ENCODE results near the gene ACOX1.

Gene ACOX1

GRCh38 chr17:75908201-75908600 lies 70.8 kb downstream of the ACOX1 start:
- peak; percentile 75 for DNase-seq (ENCODE audit: low spot score)

DNA sequence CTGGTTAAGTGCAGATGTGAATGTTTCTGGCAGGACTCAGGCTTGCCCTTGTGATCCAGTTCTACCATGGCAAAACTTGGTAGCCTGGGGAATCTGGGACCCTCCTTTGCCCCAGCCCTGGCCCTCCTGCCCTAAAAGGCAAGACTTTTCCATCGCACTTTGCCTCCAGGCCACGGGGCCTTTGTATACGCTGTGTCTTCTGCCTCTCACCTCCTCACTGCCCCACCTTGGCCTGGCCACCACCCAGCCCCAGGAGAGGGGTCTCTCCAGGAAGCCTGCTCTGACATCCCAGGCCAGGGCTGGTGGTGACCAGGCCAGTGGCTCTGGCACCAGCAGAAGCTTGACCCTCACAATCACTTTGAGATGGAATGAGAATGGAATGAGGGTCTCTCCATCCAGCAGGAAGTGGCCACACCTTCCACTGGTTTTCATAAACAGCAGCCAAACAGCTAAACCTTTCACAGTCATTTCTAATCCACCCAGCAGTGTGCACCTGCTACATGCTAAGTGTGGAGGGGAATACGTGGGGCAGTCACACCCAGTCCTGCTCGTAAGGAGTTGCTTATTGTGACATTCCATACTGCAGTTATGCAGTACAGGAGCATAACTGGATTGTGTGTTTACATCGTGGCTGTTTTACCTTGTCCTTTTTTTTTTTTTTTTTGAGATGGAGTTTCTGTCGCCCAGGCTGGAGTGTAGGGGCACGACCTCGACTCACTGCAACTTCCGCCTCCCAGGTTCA lies 72.7 kb downstream of the ACOX1 start:
- no peak for DNase-seq (ENCODE audit: low spot score)

- peak; percentile 97 for DNase-seq (ENCODE audit: low spot score)
Observed at GRCh38 chr17:75904749-75905521, 74.0 kb downstream of the ACOX1 start, which contains the start of gene MRPL38. MRPL38 (minus strand) TSS chr17:75904884; CDS start chr17:75904875, 9 bp downstream.

GRCh38 chr17:75902406-75902805 lies 76.6 kb downstream of the ACOX1 start:
- DNase-seq (ENCODE audit: low spot score) = no peak

DNA sequence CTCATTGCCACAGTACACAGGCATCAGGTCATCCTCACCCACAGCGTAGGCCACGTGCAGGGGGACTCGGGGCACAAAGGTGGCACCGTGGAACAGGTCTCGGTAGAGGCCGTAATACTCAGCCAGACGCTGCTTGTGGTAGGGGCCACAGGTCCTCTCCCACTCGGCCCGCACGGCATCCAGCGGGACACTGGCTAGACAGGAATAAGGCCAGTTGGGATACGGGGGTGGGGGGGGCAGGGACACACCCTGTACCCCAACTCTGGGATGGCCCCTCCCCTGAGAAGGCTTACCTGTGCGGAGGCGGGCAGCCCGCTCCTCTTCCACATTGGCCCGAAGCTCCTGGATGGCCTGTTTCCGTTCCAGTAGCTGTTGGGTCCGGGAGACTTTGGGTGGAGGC lies 77.2 kb downstream of the ACOX1 start:
- DNase-seq (ENCODE audit: low spot score) = no peak

- DNase-seq (ENCODE audit: low spot score) = no peak
Observed at GRCh38 chr17:75900691-75901533, 78.1 kb downstream of the ACOX1 start.

- DNase-seq (ENCODE audit: low spot score) = no peak
Observed at GRCh38 chr17:75899767-75900468, 79.0 kb downstream of the ACOX1 start.

DNA sequence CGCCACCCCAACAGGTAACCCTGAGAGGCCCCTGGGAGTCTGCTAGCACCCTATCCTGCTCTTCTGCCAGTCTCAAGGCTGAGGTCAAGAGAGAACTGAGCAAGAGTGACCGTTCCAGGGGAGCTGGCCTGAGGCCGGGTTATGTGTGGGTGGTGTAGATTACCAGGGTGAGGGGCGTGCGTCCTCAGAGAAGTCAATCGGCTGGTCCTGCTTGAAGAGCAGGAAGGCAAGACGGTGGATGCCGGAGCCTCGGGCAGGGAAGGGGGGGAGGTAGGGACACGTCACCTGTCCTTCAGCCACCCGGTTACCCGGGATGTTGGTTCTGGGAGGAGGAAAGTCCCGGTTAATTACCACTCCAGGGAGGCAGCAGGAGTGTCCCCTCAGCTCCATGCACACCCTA lies 79.6 kb downstream of the ACOX1 start:
- DNase-seq (ENCODE audit: low spot score) = no peak

DNA sequence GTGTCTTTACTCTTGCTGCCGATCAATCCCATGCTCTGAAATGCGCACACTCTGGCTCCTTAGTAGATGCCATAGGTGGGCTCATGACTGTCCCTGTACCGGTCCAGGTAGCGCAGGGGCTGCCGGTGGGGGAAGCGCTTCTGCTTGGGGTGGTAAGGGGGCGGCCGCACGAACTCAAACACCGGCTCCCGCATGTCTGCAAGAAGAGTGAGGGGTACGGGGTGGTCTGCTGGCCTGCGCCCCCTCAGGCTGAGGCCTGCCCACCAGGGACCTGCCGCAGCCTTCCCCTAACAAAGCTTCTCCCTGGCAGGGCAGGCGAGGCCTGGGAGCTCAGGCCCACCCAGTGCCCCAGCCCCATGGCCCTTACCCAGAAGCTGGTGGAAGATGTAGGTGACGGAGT lies 80.2 kb downstream of the ACOX1 start:
- DNase-seq (ENCODE audit: low spot score) = no peak

- DNase-seq (ENCODE audit: low spot score) = no peak
Observed at GRCh38 chr17:75898065-75898464, 80.9 kb downstream of the ACOX1 start.

DNA sequence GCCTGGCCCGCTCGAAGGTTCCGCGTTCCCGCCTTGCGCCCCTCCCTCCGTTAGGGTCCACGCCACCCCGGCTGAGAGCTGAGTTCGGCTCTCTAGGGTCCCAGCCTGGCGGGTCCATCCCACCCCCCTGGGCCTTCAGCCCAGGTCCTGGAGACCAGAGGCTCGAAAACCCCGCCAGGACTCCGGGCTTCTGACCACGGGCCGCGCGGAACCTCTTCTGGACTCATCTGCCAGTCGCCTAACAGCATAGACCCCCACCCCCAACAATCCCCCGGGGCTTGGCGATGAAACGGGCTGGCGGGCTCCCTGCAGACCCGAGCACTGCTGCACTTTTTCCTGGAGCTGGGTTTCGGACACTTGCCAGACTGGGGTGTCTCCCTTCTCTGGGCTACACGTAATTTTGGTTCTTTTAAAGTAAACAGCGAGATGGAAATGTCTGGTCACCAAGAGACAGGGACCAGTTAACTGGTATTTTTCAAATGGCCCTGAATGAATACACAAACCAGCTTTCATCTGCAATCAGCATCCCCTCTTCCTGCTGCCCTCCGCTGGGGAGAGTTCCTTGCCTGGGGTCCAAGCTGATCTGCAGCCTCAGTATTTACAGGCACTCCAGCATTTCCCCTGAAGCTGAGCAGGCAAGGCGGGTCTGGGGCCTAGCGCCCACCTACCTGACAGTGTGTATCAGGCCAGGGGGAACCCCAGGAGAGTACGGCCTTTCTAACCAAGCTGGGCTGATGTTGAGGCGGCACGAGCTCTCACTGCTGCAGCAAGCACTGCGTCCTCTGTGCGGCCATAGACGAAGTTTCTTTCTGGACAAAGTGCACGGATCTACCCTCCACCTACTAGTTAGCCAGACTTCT lies 81.6 kb downstream of the ACOX1 start:
- DNase-seq (ENCODE audit: low spot score) = no peak

GRCh38 chr17:75896415-75897159 lies 82.4 kb downstream of the ACOX1 start, which contains the start of gene TRIM65:
TRIM65 (minus strand) TSS chr17:75896951; CDS start chr17:75896937, 14 bp downstream.
- peak; percentile 76 for DNase-seq (ENCODE audit: low spot score)

GRCh38 chr17:75895370-75896155 lies 83.4 kb downstream of the ACOX1 start:
- DNase-seq (ENCODE audit: low spot score) = peak; percentile 37

DNA sequence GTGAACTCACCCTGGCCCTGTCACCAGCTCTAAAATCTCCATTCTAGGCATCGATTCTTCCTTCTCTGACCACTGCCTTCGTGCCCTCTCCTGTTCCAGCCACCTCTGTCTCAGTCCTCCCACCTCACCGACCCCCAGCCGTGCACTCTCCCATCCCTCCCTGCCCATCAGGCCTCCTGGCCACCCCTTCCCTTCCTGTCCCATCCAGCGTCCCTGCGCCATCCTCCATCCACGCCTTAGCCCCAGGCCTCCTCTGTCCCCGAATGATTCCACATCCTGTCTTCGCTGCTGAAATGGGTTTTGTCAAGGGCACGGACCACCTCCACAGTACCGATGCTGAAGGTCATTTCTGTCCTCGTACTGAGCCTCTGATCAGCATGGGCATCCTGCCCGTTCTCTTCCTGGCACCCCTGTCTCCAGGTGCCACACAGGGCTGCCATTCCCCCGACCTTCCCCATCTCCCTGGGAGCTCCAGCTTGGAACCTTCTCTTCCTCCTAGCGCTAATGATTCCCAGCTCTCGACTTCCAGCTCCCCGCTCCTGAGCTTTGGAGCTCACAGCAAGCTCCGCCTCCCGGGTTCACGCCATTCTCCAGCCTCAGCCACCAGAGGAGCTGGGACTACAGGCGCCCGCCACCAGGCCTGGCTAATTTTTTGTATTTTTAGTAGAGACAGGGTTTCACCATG lies 84.8 kb downstream of the ACOX1 start:
- no peak for DNase-seq (ENCODE audit: low spot score)

GRCh38 chr17:75893305-75894048 lies 85.5 kb downstream of the ACOX1 start:
- DNase-seq (ENCODE audit: low spot score) = no peak

- DNase-seq (ENCODE audit: low spot score) = no peak
Observed at GRCh38 chr17:75892556-75893224, 86.3 kb downstream of the ACOX1 start.
